ENCODE measurements around the gene MYL5.
"Not testable (repeated sequence)": the region's sequence is repeated elsewhere in the genome, so short reads cannot be mapped to it uniquely, and the experiment has no call there.

MYL5 gene

GRCh38 chr4:636628-637159, 37.6 kb upstream of the MYL5 start:
- no peak for DNase-seq

GRCh38 chr4:637536-638280, 36.6 kb upstream of the MYL5 start:
- DNase-seq: no peak

- not testable (repeated sequence) for DNase-seq
Measured at GRCh38 chr4:642366-642765, 32.0 kb upstream of the MYL5 start.

- DNase-seq: no peak
Measured at GRCh38 chr4:646460-646859, 27.9 kb upstream of the MYL5 start.

- no peak for DNase-seq
Measured at GRCh38 chr4:647481-647880, 26.9 kb upstream of the MYL5 start.

GRCh38 chr4:648579-649292, 25.6 kb upstream of the MYL5 start:
- no peak for DNase-seq

GRCh38 chr4:649293-649625, 25.1 kb upstream of the MYL5 start:
- no peak for DNase-seq

- DNase-seq: no peak
Measured at GRCh38 chr4:649751-650310, 24.5 kb upstream of the MYL5 start.

GRCh38 chr4:650461-650860, 23.9 kb upstream of the MYL5 start:
- no peak for DNase-seq

- no peak for DNase-seq
Measured at GRCh38 chr4:650951-651883, 23.1 kb upstream of the MYL5 start.

- no peak for DNase-seq
Measured at GRCh38 chr4:651884-652642, 22.3 kb upstream of the MYL5 start.

- DNase-seq: no peak
Measured at GRCh38 chr4:653080-653821, 21.1 kb upstream of the MYL5 start.

GRCh38 chr4:653831-654502, 20.4 kb upstream of the MYL5 start:
- DNase-seq: no peak

- no peak for DNase-seq
Measured at GRCh38 chr4:654503-654845, 19.9 kb upstream of the MYL5 start.

GRCh38 chr4:654871-655463, 19.4 kb upstream of the MYL5 start:
- no peak for DNase-seq

- DNase-seq: no peak
Measured at GRCh38 chr4:655464-656151, 18.7 kb upstream of the MYL5 start.

- DNase-seq: no peak
Measured at GRCh38 chr4:656436-657337, 17.7 kb upstream of the MYL5 start.

GRCh38 chr4:657338-657833, 17.0 kb upstream of the MYL5 start:
- no peak for DNase-seq

Data from NCI-H2029 treated with DMSO at 0.1 percent for 48 hours (cell line).